Fibroblast of skin of abdomen (primary cell): Measurements from ENCODE around the gene IDH3G.
A peak's percentile ranks its signal among the peaks of the same experiment; 100 is the strongest.
"Not testable (repeated sequence)": the region's sequence is repeated elsewhere in the genome, so short reads cannot be mapped to it uniquely, and the experiment has no call there.

Source experiments
- DNase-seq: peaks from one replicate; pipeline ENCODE4 v3.0.0-alpha.2; 2013

IDH3G gene

DNA sequence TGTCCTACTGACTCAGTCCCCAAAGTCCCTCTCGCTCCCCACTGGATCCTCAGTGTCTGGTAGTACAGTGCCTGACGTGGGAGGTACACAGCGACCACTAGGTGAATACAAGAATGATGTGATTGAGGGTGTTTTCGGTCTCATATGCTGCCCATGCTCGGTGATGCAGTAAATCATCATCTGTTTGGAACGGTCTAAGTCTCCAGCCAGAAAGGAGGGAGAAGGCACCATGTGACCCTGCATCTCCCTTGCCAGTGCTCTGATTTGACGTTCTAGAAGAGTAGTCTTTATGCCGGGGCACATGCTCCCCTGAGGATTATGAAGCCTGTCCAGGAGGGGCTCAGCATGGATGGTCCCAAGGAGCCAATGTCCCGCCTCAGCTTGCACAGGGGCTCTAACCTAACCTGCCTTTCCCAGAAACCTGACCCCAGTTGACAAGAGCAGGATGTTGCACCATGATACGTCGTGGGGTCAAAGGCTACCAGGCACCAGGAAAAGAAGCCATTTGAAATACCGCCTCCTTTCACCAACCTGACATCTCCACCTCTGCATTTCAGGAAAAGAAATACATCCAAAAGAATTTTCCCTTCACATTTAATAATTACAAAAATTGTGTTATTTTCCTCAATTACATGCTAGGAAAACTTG lies 43.9 kb downstream of the IDH3G start:
- no peak for DNase-seq

DNA sequence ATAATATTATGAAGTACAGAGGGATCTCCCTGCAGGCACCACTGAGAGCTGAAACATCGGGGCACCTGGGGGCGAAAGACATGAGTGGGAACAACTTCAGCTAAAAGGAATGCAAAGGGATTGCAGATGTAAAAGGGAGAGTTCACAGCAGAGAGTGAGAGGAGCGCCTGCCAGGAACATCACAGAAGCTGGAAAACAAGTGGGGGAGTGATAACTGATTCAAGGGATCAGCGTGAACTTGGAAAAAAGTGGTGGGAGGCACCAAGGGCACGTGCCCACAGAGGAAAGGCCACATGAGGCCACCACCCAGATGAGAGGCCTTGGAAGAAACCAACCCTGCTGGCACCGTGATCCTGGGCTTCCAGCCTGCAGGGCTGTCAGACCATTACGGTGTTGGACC lies 45.2 kb downstream of the IDH3G start:
- DNase-seq = not testable (repeated sequence)

DNA sequence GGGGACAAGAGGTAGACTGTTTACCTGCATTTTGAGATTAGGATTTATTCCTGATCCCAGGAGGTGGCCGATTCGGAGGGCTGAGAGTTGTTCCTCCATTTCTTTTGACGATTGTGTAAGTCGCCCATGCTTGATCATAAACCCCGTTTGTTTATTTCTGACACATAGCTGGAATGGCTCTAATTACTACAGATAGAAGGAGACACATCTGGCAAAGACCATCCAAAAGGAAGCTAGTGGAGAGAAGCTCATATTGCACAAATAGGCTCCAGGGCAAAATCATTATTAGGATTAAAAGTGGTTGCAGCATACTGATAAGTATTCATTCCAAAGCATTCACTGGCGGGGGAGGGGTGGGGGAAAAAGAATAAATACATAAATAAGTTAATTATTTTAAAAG lies 47.2 kb downstream of the IDH3G start:
- not testable (repeated sequence) for DNase-seq

DNA sequence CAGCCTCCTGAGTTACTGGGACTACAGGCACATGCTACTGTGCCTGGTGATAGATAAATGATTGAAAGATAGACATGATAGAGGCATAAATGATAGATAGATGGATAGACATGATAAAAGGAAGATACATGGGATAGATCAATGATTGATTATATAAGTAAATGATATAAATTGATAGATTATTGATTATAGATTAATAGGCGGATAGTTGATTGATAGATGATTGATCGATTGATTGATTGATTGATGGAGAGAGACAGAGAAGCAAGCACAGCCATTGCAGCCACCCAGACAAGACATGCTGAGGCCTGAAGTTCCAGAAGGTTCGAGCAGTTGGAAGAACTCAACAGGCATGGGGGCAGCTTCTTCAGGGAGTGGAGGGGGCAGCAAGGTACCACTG lies 47.8 kb downstream of the IDH3G start:
- DNase-seq = no peak

DNA sequence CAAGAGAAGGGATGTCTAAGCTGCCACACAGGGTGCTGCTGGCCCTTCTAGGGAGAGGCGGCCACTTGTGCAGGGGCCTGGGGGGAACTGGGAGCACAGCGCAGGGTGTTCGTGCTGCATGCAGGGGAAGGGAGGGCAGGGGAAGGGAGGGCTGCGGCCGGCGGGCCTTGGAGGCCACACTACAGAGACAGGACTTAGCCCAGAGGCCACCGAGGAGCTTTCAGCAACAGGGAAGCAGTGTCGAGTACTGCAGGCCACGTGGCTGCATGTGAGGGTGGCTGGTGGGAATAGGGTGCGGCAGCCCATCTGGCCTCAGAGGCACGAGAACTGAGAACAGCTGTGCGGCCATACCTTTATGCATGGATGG lies 49.1 kb downstream of the IDH3G start:
- DNase-seq = not testable (repeated sequence)

DNA sequence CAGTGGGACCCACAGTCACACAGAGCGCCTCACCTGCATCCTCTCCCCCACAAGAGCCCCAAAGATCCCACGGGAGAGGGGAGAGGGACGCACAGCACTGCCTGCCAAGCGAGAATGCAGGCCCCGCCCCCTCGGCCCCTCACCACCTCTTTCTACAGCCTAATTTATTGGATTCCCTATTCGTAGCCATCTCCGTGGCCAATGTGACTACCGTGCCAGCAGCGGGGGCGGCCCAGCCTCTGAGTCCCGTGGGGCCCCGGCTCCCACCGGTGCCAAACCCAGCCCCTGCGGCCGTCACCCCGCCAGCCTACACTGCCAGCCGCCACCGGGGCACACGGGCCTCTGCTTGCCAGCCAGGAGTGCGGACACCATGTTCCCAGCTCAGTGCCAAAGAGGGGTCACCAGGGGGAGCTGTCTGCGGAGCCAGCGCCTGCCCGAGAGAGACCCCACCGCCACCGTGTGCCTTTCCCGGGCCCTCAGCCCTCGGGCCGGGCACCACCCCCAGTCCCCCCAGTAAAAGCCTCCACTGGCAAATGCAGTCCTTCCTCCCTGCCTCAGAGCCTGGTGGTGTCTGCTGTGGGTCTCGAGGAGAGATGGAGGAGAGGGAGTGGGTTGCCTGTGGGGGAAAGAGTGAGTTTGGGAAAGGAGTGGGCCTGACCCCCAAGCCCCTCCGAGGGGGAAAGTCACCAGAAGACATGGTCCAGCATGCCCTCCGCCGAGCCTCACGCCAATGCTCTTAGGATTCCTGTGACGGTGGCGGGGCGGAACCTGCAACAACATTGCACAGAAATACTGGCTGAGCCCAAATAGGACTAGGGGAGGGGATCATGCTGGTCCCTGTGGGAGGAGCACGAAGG lies 49.7 kb downstream of the IDH3G start:
- DNase-seq = peak; percentile 31

DNA sequence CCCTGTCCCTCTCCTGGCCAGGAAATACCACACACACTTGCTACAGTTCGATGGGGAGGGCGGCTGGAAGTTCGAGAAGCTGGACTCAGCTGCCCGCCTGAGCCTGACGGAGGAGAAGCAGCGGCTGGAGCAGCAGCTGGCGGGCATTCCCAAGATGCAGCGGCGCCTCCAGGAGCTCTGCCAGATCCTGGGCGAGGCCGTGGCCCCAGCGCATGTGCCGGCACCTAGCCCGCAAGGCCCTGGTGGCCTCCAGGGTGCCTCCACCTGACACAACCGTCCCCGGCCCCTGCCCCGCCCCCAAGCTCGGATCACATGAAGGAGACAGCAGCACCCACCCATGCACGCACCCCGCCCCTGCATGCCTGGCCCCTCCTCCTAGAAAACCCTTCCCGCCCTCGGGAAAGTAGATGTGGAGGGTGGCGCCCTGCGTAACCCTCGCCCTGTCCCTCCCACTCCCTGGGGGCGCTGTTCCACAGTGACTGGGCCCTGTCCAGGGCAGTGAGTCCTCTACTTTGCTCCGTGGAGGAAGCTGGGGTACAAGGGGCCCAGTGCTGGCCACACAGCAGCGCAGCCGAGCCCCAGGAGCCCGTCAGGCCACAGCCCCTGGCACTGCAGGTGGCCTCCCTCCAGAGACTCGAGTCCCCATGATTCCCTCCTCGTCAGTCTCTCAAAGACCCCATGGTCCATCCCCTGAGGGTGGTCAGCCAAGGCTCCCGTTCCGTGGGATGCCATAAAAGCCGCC lies 50.5 kb downstream of the IDH3G start:
- peak; percentile 28 for DNase-seq

DNA sequence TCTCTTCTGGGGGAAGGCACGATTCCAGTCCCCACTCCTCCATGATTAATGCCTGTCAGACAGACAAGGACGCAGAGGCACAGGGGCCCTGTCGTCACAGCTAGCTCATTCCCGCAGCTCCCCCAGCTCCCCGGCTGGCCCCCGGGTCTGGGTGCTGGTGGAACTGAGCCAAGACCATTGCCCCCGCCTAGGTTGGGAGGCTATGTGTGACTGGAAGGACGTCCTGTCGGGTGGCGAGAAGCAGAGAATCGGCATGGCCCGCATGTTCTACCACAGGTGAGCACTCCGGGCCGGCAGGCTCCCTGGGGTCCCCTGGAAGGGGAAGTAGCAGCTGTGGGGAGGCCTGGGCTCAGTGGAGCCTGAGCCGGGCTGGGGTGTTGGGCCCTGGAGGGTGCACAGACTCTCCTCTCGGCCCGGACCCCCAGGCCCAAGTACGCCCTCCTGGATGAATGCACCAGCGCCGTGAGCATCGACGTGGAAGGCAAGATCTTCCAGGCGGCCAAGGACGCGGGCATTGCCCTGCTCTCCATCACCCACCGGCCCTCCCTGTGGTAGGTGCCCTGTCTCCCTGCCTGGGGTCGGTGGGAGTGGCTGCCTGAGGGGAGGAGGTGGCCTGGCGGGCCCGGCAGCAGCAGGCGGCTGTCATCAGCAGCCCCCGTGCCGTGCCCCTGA lies 51.2 kb downstream of the IDH3G start:
- DNase-seq = not testable (repeated sequence)

DNA sequence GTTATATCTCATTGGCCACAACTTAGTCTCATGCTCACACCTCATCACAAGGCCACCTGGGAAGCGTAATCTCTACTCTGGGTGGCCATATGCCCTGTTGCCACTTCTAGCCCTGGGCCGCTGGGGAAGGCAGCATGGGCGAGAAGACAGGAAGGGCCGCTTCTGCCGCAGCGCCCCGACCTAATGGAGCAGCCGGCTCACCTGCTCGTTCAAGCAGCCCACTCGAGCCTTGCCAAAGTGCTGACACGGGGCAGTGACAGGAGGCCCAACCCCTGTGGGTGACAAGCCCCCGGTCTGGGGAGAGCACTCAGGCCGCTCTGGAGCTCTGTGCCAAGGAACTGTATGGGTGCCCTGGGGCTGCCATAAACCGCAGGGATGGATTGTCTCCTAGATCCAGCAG lies 52.1 kb downstream of the IDH3G start:
- DNase-seq = not testable (repeated sequence)

DNA sequence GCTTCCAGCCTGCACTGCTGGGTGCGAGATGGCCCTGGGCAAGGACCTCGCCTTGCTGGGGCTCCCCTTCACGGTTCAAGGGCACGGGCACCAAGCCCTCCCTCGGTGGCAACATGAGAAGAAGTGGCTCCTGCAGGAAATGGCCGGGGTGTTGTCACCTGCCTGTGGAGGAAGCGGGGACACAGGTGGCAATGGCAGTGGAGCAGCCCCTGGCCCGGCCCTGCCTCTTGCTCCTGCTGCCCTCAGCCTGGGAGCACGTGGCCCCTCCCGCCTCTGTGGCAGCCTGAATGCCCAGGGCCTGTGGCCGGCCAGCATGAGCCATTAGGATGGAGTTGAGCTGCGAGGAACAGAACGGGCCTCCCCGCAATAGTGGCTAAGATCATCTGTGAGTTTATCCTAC lies 52.7 kb downstream of the IDH3G start:
- no peak for DNase-seq

DNA sequence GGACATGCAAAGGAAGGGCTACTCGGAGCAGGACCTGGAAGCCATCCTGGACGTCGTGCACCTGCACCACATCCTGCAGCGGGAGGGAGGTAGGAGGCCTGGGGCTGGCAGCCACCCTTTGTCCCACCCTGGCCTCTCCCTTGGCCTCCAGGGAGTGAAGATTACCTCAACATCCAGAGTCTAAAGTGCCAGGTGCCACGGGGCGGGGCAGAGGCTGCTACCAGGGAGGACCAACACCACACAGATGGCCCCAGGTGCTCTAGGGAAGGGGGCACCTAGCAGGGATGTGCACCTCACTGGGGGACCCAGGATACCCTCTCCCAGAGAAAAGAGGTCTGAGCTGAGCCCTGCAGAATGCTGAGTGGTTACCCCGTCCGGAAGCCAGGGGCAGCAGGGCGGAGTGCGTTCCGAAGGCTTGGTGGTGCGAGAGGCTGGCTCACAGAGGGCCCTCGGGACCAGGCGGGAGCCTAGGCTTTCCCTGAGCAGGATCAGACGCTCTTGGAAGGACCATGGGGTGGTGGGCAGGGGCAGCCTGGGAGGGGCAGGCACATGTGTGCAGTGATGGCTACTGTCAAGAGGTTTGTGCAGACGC lies 53.4 kb downstream of the IDH3G start:
- DNase-seq = no peak

DNA sequence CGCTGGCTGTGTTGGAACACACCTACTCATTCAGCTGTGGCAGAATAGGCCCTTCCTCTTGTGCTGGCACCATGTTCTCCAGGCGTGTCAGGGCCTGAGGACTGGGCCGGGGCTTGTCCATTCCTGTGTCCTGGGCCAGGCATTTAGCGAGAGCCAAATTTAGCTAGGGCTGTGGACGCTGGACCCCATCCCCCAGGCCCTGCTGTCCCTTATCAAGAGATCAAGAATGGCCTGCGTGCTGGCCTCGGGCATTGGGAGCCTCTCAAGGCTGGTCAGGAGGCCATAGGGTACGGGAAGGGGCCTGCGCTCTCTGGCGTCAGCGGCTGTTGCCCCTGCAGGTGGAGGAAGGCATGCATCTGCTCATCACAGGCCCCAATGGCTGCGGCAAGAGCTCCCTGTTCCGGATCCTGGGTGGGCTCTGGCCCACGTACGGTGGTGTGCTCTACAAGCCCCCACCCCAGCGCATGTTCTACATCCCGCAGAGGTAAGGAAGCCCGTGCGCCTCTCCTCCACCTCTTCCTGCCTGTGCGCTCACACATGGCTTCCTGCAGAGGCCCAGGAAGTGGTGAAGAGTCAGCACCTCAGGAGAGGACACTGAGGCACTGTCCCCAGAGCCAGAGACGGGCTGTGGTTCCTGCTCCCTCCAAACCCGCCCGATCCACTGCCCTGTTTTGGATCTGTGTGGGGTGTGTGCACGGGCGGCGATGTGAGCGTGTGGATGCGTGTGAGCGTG lies 54.3 kb downstream of the IDH3G start:
- DNase-seq = no peak

DNA sequence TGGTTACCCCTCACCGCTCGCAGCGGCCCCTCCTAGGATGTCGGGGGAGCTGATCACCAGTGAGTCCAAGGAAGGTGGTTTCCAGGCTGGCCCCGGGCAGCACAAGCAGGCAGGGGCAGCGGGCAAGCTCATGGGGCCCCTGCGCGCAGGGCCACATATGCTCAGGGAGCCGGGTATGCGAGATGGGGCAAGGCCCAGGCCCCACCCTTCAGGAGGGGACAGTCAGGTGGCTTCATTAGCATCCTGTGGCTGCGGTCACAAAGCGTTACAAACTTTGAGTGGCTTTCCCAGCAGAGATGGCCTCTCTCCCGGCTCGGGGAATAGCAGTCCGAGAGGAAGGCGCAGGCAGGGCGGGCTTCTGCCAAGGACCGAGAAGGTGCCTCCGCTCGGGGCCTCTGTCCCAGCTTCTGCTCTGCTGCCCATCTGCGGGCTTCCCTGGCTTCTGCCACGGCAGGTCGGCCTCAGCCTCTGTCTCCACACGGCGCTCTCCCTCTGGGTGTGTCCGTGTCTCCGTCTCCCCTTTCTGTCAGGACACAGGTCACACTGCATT lies 56.0 kb downstream of the IDH3G start:
- DNase-seq = no peak

DNA sequence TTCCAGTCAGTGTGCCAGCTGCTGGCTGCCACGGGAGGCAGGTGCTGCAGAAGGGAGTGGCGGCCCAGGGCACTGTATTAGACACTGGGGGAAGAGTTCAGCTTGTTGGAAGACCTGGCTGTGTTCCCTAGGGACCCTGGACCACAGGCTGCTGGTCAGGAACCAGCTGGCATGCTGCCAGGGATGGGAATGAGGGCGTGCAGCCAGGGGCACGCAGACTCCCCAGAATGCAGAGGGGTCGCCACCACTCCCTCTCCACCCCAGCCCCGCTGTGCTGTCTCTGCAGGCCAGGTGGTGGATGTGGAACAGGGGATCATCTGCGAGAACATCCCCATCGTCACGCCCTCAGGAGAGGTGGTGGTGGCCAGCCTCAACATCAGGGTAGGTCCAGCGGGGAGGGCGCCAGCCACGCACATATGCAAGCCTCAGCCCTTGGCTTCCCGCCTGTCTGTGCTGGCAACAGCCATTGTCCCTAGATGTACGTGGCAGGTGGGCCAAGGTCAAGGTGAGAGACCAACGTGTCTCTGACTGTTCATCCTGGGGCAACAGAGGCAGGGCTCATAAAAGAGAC lies 57.2 kb downstream of the IDH3G start:
- DNase-seq = no peak

DNA sequence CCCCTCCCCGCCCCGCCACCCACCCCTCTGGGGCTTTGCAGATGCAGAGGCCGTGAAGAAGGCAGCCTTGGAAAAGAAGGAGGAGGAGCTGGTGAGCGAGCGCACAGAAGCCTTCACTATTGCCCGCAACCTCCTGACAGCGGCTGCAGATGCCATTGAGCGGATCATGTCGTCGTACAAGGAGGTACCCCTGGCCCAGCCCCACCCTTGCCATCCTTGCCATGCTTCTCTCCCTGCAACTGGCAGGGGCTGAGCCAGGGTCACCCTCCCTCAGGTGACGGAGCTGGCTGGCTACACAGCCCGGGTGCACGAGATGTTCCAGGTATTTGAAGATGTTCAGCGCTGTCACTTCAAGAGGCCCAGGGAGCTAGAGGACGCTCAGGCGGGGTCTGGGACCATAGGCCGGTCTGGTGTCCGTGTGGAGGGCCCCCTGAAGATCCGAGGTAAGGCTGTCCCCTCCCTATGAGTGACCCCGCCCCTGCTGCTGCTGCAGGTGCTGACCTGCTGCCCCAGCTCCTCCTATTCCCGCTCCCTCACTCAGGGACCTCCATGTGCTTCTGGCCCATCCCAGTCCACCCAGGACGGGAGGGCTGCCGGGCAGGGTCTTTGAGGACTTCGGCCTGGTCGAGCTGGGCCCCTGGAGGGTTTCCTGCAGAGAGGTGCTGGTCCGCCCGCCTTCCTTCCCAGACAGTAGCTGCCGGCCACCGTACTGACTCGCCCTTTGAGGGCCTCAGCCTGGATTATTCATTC lies 57.9 kb downstream of the IDH3G start:
- DNase-seq = no peak
